Measurements from ENCODE around the gene SGCD.

SGCD gene

GRCh38 chr5:156434471-156434870, 107.5 kb downstream of the SGCD start:
- no peak overlapping the region for H3K4me3 ChIP-seq (replicated peaks; ENCODE audit: low read depth, low read length)
- TF ChIP-seq CTCF (IDR thresholded peaks at IDR 0.05; ENCODE audit: insufficient read depth, low read length, poor library complexity, severe bottlenecking) = no peak
- no peaks in the 10 kb centered on the region for H3K36me3 ChIP-seq (ENCODE audit: control insufficient read depth, insufficient read depth, low read length)
- DNase-seq (ENCODE audit: extremely low read depth, insufficient read length) = no peak
- H3K27me3 ChIP-seq (replicated peaks; ENCODE audit: control insufficient read depth, insufficient read depth, low read length) = no peaks in the 10 kb centered on the region

- Histone ChIP-seq H3K27me3 (replicated peaks; ENCODE audit: control insufficient read depth, insufficient read depth, low read length) (no peaks in the 10 kb centered on the region), H3K4me3 (replicated peaks; ENCODE audit: low read depth, low read length) (no peak overlapping the region), H3K36me3 (ENCODE audit: control insufficient read depth, insufficient read depth, low read length) (no peaks in the 10 kb centered on the region)
- no peak for TF ChIP-seq CTCF (IDR thresholded peaks at IDR 0.05; ENCODE audit: insufficient read depth, low read length, poor library complexity, severe bottlenecking)
- no peak for DNase-seq (ENCODE audit: extremely low read depth, insufficient read length)
Observed at GRCh38 chr5:156435101-156435500, 108.1 kb downstream of the SGCD start.

- DNase-seq (ENCODE audit: extremely low read depth, insufficient read length) = no peak
- H3K4me3 ChIP-seq (replicated peaks; ENCODE audit: low read depth, low read length) = no peak overlapping the region
- H3K27me3 ChIP-seq (replicated peaks; ENCODE audit: control insufficient read depth, insufficient read depth, low read length) = no peaks in the 10 kb centered on the region
- TF ChIP-seq CTCF (IDR thresholded peaks at IDR 0.05; ENCODE audit: insufficient read depth, low read length, poor library complexity, severe bottlenecking) = no peak
- H3K36me3 ChIP-seq (ENCODE audit: control insufficient read depth, insufficient read depth, low read length) = no peaks in the 10 kb centered on the region
Observed at GRCh38 chr5:156438076-156438475, 111.1 kb downstream of the SGCD start.

GRCh38 chr5:156444753-156445291, 117.9 kb downstream of the SGCD start:
- TF ChIP-seq CTCF (IDR thresholded peaks at IDR 0.05; ENCODE audit: insufficient read depth, low read length, poor library complexity, severe bottlenecking) = no peak
- Histone ChIP-seq H3K4me3 (replicated peaks; ENCODE audit: low read depth, low read length) (no peak overlapping the region), H3K36me3 (ENCODE audit: control insufficient read depth, insufficient read depth, low read length) (no peaks in the 10 kb centered on the region), H3K27me3 (replicated peaks; ENCODE audit: control insufficient read depth, insufficient read depth, low read length) (no peaks in the 10 kb centered on the region)
- no peak for DNase-seq (ENCODE audit: extremely low read depth, insufficient read length)

GRCh38 chr5:156446526-156446925, 119.6 kb downstream of the SGCD start:
- TF ChIP-seq CTCF (IDR thresholded peaks at IDR 0.05; ENCODE audit: insufficient read depth, low read length, poor library complexity, severe bottlenecking) = no peak
- Histone ChIP-seq H3K36me3 (ENCODE audit: control insufficient read depth, insufficient read depth, low read length) (no peaks in the 10 kb centered on the region), H3K27me3 (replicated peaks; ENCODE audit: control insufficient read depth, insufficient read depth, low read length) (no peaks in the 10 kb centered on the region), H3K4me3 (replicated peaks; ENCODE audit: low read depth, low read length) (no peak overlapping the region)
- DNase-seq (ENCODE audit: extremely low read depth, insufficient read length) = no peak

GRCh38 chr5:156450778-156451177, 123.8 kb downstream of the SGCD start:
- TF ChIP-seq CTCF (IDR thresholded peaks at IDR 0.05; ENCODE audit: insufficient read depth, low read length, poor library complexity, severe bottlenecking) = no peak
- no peak overlapping the region for H3K4me3 ChIP-seq (replicated peaks; ENCODE audit: low read depth, low read length)
- DNase-seq (ENCODE audit: extremely low read depth, insufficient read length) = no peak

More at GRCh38 chr5:156450778-156451177, 123.8 kb downstream of the SGCD start:
- Histone ChIP-seq H3K27me3 (replicated peaks; ENCODE audit: control insufficient read depth, insufficient read depth, low read length) (no peaks in the 10 kb centered on the region), H3K36me3 (ENCODE audit: control insufficient read depth, insufficient read depth, low read length) (no peaks in the 10 kb centered on the region)
